HepG2 (cell line): ENCODE data around the gene HIC1. TPM values are rescaled to one million over a fixed set of nuclear protein-coding genes. Genes with fewer than 3 reads are reported as not detected.
A peak's percentile ranks its signal among the peaks of the same experiment; 100 is the strongest.

ENCODE experiments used
- AGO2 ChIP-seq: fragments of 200-400 bp; formaldehyde crosslinking; optimal IDR thresholded peaks from 2 replicates; pipeline ENCODE3; 2017; ENCODE audit warnings: mild to moderate bottlenecking, low read depth, low read length, moderate library complexity
- CHCHD3 ChIP-seq: sonication (generic); formaldehyde crosslinking; IDR thresholded peaks from 2 replicates; pipeline ENCODE4 v1.8.0; 2022; ENCODE audit warnings: mild to moderate bottlenecking, missing genetic modification reagents, moderate library complexity
- GPN1 ChIP-seq: sonication (generic); formaldehyde crosslinking; IDR thresholded peaks from 2 replicates; pipeline ENCODE4 v1.5.1; 2020; ENCODE audit warnings: missing genetic modification reagents, borderline replicate concordance
- GTF2F1 ChIP-seq: fragments of 150-350 bp; IDR thresholded peaks from 2 replicates; pipeline ENCODE4 v1.6.1; 2014; ENCODE audit warnings: low read length
- IKZF4 ChIP-seq: sonication (generic); formaldehyde crosslinking; IDR thresholded peaks from 2 replicates; pipeline ENCODE4 v1.5.1; 2020; ENCODE audit warnings: borderline replicate concordance, mild to moderate bottlenecking, low read depth, missing genetic modification reagents; ENCODE audit errors: not compliant biosample characterization
- JUNB ChIP-seq: sonication (generic); formaldehyde crosslinking; IDR thresholded peaks from 2 replicates; pipeline ENCODE4 v1.8.0; 2022; ENCODE audit warnings: missing genetic modification reagents, mild to moderate bottlenecking, borderline replicate concordance
- KDM5B ChIP-seq: sonication (generic); formaldehyde crosslinking; IDR thresholded peaks from 2 replicates; pipeline ENCODE4 v1.4.0; 2020; ENCODE audit warnings: missing genetic modification reagents, mild to moderate bottlenecking, borderline replicate concordance
- MATR3 ChIP-seq: sonication (generic); formaldehyde crosslinking; IDR thresholded peaks from 2 replicates; pipeline ENCODE4 v1.4.0; 2020; ENCODE audit warnings: missing genetic modification reagents
- NR2C2 ChIP-seq: sonication (generic); formaldehyde crosslinking; IDR thresholded peaks from 2 replicates; pipeline ENCODE4 v1.4.0; 2020; ENCODE audit warnings: missing genetic modification reagents, mild to moderate bottlenecking, moderate library complexity, borderline replicate concordance
- TCF7L2 ChIP-seq: IDR thresholded peaks from 2 replicates; pipeline ENCODE4 v1.6.1; 2011; ENCODE audit warnings: mild to moderate bottlenecking, low read depth, low read length, moderate library complexity
- ZNF101 ChIP-seq: sonication (generic); formaldehyde crosslinking; IDR thresholded peaks from 2 replicates; pipeline ENCODE4 v1.4.0; 2020; ENCODE audit warnings: mild to moderate bottlenecking, low read depth, missing genetic modification reagents, borderline replicate concordance
- ZNF124 ChIP-seq: sonication (generic); formaldehyde crosslinking; IDR thresholded peaks from 2 replicates; pipeline ENCODE4 v1.4.0; 2020; ENCODE audit warnings: missing genetic modification reagents
- ZNF577 ChIP-seq: sonication (generic); formaldehyde crosslinking; IDR thresholded peaks from 2 replicates; pipeline ENCODE4 v1.4.0; 2020; ENCODE audit warnings: mild to moderate bottlenecking, low read depth, missing genetic modification reagents, borderline replicate concordance
- polyA plus RNA-seq, 8 experiments: library from polyadenylated mRNA; depleted of rRNA in 3 of 8; stranded (reverse) in 7 of 8; unstranded in 1 of 8; fragments of >200 nt; fragmentation: Illumina TruSeq in 4 of 8; extraction: Trizol in 4 of 8; gene quantifications; 2 replicates each; pipeline versions ENCODE4 v1.2.1 to v1.2.3, GENCODE V29; 2011 to 2016; ENCODE audit warnings: low read depth in 4 of 8, missing spikeins in 1 of 8, mixed read lengths in 1 of 8; ENCODE audit not compliant: insufficient read depth in 1 of 8
- total RNA-seq, 5 experiments: library from RNA; depleted of rRNA; stranded (reverse); fragments of >200 nt; fragmentation: Illumina TruSeq; extraction: Trizol; gene quantifications; 2 replicates each; pipeline ENCODE4 v1.2.3, GENCODE V29; 2016; ENCODE audit warnings: low read depth in 1 of 5
- TF ChIP-seq, protein P1 (sequence below): sonication (generic); formaldehyde crosslinking; IDR thresholded peaks from 2 replicates; pipeline ENCODE4 v1.8.0; 2022; ENCODE audit warnings: mild to moderate bottlenecking, missing genetic modification reagents, moderate library complexity
- TF ChIP-seq, protein P2 (sequence below): IDR thresholded peaks from 2 replicates; pipeline ENCODE4 v1.6.1; 2012; ENCODE audit warnings: inconsistent platforms
- TF ChIP-seq, protein P3 (sequence below): sonication (generic); formaldehyde crosslinking; IDR thresholded peaks from 2 replicates; pipeline ENCODE4 v1.9.0; 2022; ENCODE audit warnings: missing genetic modification reagents, mild to moderate bottlenecking, borderline replicate concordance
- TF ChIP-seq, protein P4 (sequence below): sonication (generic); formaldehyde crosslinking; IDR thresholded peaks from 2 replicates; pipeline ENCODE4 v1.5.0; 2020; ENCODE audit warnings: mild to moderate bottlenecking, missing genetic modification reagents, moderate library complexity
- TF ChIP-seq, protein P5 (sequence below): sonication (generic); formaldehyde crosslinking; IDR thresholded peaks from 2 replicates; pipeline ENCODE4 v1.4.0; 2020; ENCODE audit warnings: missing genetic modification reagents, borderline replicate concordance
- TF ChIP-seq, protein P6 (sequence below): sonication (generic); formaldehyde crosslinking; IDR thresholded peaks from 2 replicates; pipeline ENCODE4 v1.5.0; 2020; ENCODE audit warnings: missing genetic modification reagents
- TF ChIP-seq, protein P7 (sequence below): IDR thresholded peaks from 2 replicates; pipeline ENCODE4 v1.6.1; 2016; ENCODE audit warnings: low read depth, control low read depth

HIC1 gene
- total and polyA plus RNA-seq, 2 of the 13 experiments (the other 11 are each of a cell fraction or from before 2014, with no cell fraction given) = 0.04 to 0.31 TPM

DNA sequence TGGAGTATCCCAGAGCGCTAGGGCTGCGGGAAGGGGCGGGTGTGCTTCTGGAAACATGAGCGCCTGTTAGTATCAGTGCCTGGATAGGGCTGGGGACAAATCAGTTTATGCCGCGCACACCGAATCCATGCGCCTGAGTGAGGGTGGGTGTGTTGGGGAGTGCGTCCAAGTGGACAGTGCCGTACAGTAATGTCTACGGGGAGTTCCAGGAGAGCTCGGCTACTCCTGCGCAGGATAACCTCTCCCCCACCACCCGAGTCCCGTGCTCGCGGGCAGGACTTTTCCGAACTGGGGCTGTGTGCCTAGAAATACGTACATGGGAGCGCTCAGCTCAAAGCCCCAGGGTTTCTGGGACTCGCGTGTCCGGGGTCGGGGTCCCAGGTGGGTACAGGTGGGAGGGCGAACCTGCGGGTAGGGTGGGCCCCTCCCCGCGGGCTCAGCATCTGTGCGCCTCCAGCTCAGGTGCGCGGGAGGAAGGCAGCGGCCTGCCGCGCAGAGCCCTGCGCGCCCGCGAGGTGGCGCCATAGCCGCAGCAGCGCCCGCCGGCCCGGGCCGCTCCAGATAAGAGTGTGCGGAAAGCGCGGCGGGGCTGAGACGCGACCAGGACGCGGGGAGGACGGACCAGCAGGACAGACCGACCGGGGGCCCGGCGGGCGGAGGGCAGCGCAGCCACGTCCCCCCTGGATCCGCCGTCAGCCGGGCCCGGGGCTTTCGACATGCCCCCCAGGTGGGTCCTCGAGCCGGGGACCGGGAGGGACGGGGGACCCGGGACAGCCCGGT lies at the start of gene HIC1 (continued):
- TF ChIP-seq IKZF4 (CRISPR knock-in tag) (no peak), AGO2 (no peak), CHCHD3 (no peak), ZNF577 (CRISPR knock-in tag) (no peak), GTF2F1 (no peak), GPN1 (CRISPR knock-in tag) (no peak), ZNF101 (CRISPR knock-in tag) (no peak), TCF7L2 (no peak), MATR3 (CRISPR knock-in tag) (no peak), JUNB (no peak), ZNF124 (CRISPR knock-in tag) (no peak), NR2C2 (peak; percentile 18; the same call in 1 of the 2 replicates), KDM5B (CRISPR knock-in tag) (peak; percentile 55; the same call in 1 of the 2 replicates)
- TF ChIP-seq, protein P1, sequence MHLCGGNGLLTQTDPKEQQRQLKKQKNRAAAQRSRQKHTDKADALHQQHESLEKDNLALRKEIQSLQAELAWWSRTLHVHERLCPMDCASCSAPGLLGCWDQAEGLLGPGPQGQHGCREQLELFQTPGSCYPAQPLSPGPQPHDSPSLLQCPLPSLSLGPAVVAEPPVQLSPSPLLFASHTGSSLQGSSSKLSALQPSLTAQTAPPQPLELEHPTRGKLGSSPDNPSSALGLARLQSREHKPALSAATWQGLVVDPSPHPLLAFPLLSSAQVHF (CRISPR knock-in tag) = no peak
- TF ChIP-seq, protein P2, sequence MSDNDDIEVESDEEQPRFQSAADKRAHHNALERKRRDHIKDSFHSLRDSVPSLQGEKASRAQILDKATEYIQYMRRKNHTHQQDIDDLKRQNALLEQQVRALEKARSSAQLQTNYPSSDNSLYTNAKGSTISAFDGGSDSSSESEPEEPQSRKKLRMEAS = peak; percentile 27; the same call in 1 of the 2 replicates
- TF ChIP-seq, protein P3, sequence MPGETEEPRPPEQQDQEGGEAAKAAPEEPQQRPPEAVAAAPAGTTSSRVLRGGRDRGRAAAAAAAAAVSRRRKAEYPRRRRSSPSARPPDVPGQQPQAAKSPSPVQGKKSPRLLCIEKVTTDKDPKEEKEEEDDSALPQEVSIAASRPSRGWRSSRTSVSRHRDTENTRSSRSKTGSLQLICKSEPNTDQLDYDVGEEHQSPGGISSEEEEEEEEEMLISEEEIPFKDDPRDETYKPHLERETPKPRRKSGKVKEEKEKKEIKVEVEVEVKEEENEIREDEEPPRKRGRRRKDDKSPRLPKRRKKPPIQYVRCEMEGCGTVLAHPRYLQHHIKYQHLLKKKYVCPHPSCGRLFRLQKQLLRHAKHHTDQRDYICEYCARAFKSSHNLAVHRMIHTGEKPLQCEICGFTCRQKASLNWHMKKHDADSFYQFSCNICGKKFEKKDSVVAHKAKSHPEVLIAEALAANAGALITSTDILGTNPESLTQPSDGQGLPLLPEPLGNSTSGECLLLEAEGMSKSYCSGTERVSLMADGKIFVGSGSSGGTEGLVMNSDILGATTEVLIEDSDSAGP (CRISPR knock-in tag) = peak; percentile 58; the same call in 1 of the 2 replicates
- TF ChIP-seq, protein P4, sequence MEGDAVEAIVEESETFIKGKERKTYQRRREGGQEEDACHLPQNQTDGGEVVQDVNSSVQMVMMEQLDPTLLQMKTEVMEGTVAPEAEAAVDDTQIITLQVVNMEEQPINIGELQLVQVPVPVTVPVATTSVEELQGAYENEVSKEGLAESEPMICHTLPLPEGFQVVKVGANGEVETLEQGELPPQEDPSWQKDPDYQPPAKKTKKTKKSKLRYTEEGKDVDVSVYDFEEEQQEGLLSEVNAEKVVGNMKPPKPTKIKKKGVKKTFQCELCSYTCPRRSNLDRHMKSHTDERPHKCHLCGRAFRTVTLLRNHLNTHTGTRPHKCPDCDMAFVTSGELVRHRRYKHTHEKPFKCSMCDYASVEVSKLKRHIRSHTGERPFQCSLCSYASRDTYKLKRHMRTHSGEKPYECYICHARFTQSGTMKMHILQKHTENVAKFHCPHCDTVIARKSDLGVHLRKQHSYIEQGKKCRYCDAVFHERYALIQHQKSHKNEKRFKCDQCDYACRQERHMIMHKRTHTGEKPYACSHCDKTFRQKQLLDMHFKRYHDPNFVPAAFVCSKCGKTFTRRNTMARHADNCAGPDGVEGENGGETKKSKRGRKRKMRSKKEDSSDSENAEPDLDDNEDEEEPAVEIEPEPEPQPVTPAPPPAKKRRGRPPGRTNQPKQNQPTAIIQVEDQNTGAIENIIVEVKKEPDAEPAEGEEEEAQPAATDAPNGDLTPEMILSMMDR (CRISPR knock-in tag) = peak; percentile 81
- TF ChIP-seq, protein P5, sequence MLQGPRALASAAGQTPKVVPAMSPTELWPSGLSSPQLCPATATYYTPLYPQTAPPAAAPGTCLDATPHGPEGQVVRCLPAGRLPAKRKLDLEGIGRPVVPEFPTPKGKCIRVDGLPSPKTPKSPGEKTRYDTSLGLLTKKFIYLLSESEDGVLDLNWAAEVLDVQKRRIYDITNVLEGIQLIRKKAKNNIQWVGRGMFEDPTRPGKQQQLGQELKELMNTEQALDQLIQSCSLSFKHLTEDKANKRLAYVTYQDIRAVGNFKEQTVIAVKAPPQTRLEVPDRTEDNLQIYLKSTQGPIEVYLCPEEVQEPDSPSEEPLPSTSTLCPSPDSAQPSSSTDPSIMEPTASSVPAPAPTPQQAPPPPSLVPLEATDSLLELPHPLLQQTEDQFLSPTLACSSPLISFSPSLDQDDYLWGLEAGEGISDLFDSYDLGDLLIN (CRISPR knock-in tag) = no peak
- TF ChIP-seq, protein P6, sequence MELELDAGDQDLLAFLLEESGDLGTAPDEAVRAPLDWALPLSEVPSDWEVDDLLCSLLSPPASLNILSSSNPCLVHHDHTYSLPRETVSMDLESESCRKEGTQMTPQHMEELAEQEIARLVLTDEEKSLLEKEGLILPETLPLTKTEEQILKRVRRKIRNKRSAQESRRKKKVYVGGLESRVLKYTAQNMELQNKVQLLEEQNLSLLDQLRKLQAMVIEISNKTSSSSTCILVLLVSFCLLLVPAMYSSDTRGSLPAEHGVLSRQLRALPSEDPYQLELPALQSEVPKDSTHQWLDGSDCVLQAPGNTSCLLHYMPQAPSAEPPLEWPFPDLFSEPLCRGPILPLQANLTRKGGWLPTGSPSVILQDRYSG (CRISPR knock-in tag) = no peak
- TF ChIP-seq, protein P7, sequence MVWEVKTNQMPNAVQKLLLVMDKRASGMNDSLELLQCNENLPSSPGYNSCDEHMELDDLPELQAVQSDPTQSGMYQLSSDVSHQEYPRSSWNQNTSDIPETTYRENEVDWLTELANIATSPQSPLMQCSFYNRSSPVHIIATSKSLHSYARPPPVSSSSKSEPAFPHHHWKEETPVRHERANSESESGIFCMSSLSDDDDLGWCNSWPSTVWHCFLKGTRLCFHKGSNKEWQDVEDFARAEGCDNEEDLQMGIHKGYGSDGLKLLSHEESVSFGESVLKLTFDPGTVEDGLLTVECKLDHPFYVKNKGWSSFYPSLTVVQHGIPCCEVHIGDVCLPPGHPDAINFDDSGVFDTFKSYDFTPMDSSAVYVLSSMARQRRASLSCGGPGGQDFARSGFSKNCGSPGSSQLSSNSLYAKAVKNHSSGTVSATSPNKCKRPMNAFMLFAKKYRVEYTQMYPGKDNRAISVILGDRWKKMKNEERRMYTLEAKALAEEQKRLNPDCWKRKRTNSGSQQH (CRISPR knock-in tag) = no peak
